Measurements from ENCODE around the gene GOLGB1.

DNA sequence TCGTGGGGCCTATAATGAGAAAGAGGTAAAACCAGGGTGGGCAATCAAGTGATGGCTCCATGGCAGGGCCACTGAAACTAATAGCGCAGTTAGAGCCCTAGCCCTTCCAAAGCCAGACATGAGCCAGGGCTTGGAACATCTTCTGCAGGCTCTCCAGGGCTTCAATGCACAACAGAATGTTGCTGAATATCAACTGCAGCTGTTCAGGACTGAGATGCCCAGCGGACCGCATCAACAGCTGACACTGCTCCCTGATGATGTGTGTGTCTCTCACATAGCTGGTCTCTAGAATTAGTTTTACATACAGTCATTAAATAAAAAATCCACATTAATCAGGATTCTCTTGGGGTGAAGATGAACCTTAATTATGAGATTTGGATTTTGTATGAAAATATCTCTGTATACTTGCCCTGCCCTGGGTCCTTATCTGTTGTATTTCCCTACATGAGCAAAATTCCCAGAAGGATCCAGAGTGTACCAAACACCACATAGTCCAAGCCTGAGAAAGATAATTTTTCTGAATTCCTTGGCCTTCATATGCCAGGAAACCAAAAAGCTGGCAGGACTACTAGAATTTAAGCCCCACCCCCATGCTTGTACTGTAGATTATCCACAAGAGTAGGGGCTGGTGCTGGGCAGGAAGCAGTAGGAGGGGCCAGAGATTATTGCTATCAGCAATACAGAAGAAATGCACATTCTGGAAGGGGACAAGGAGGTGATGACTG, 7.7 kb upstream of the GOLGB1 start:
- TF ChIP-seq, protein P1, sequence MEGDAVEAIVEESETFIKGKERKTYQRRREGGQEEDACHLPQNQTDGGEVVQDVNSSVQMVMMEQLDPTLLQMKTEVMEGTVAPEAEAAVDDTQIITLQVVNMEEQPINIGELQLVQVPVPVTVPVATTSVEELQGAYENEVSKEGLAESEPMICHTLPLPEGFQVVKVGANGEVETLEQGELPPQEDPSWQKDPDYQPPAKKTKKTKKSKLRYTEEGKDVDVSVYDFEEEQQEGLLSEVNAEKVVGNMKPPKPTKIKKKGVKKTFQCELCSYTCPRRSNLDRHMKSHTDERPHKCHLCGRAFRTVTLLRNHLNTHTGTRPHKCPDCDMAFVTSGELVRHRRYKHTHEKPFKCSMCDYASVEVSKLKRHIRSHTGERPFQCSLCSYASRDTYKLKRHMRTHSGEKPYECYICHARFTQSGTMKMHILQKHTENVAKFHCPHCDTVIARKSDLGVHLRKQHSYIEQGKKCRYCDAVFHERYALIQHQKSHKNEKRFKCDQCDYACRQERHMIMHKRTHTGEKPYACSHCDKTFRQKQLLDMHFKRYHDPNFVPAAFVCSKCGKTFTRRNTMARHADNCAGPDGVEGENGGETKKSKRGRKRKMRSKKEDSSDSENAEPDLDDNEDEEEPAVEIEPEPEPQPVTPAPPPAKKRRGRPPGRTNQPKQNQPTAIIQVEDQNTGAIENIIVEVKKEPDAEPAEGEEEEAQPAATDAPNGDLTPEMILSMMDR (IDR thresholded peaks at IDR 0.05) = no peak
- TF ChIP-seq POLR2AphosphoS5 (IDR thresholded peaks at IDR 0.05) (no peak), POLR2A (IDR thresholded peaks at IDR 0.05) (no peak)
